ENCODE measurements around the gene SLC11A2.

The SLC11A2 gene

DNA sequence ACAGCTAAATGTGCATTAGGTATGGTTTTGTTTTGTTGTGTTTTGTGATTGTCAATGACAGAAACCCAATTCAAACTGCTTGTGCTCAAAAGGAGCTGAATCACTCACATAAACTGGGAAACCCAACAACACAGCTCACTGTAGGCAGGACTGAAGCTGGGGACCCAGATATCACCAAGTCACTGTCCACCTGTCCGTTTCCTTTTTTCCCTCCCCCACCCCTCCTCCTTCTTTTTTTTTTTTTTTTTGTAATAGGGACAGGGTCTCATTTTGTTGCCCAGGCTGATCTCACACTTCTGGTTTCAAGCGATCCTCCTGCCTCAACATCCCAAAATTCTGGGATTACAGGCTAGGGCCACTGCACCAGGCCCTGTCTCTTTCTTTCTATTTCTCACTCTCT is 6.9 kb upstream of the SLC11A2 start:
- POLR2A ChIA-PET = interaction anchor here (0.7 kb wide), 1 partner anchor 11 kb away, joined by 3 read pairs; no protein-coding TSS in a partner anchor
- CTCF ChIA-PET = no interaction called here
- DNase-seq (ENCODE audit: low read depth, low spot score) = no peak

DNA sequence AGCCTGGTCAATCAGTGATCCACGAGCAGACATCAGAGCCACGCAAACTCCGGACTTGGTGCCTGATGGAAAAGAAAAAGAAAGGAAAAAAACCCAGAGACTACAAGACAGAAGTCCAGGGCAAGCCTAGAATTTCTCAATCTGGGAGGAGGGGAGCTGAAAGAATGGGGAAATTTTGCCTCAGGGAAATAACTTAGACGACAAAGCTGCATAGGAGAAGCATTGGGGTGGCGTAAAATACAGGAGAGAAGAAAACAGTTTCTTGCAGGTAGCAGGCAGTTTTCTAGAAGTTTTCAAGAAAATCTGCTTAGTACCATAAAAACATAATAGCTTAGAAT is 2.6 kb upstream of the SLC11A2 start:
- TF ChIP-seq CTCF (IDR thresholded peaks at IDR 0.05; ENCODE audit: insufficient read depth, low read length, missing control alignments) = no peak
- POLR2A ChIA-PET = no interaction called here
- DNase-seq (ENCODE audit: low read depth, low spot score) = no peak
- H3K4me3 ChIP-seq (ENCODE audit: low read depth, low read length) = no peak overlapping the region
- CTCF ChIA-PET = interaction anchor here (0.8 to 3.8 kb wide), 8 partner anchors 10 to 312 kb away, joined by 3 to 20 read pairs (median 8); no protein-coding TSS in a partner anchor

More for the DNA sequence above, 6.9 kb upstream of the SLC11A2 start:
- no peak for TF ChIP-seq CTCF (IDR thresholded peaks at IDR 0.05; ENCODE audit: insufficient read depth, low read length, missing control alignments)
- no peak overlapping the region for H3K4me3 ChIP-seq (ENCODE audit: low read depth, low read length)

DNA sequence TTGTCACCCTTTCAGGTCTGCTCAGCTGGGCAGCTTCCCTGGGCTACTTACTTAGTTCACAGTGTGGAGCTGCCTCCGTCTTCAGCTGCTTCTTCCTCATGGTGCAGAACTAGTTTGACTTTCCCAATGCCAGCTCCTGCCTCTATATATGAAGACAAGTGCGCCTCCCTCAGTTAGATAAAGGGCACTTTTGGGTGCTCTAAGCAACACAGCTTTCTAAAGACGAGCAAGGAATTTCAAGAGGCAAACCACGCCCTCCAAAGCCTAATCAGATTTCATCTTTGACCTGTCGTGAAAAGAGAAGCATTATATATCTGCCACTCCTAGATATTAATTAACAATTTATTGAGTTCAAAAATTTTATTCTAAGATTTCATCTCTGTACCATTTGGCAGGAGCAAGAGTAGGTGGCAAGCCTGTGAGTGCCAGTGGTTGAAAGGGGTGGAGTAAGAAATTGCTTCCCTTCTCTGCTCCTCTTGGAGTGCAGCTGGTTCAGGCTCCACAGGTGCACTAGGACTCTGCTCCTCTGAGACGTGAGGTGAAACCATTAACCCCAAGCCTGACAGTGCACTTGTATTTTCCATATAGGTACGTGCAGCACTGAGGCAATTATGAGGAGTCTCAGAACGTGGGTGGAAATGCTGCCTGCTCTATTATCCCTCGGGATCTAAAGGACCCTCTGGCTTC is 2.1 kb upstream of the SLC11A2 start:
- CTCF ChIA-PET = interaction anchor here (0.8 to 3.8 kb wide), 10 partner anchors 9 to 323 kb away, joined by 3 to 20 read pairs (median 4); partner anchors contain the start of gene SMAGP
- POLR2A ChIA-PET = no interaction called here
- no peak for DNase-seq (ENCODE audit: low read depth, low spot score)
- H3K4me3 ChIP-seq (ENCODE audit: low read depth, low read length) = no peak overlapping the region
- TF ChIP-seq CTCF (IDR thresholded peaks at IDR 0.05; ENCODE audit: insufficient read depth, low read length, missing control alignments) = peak; percentile 2

DNA sequence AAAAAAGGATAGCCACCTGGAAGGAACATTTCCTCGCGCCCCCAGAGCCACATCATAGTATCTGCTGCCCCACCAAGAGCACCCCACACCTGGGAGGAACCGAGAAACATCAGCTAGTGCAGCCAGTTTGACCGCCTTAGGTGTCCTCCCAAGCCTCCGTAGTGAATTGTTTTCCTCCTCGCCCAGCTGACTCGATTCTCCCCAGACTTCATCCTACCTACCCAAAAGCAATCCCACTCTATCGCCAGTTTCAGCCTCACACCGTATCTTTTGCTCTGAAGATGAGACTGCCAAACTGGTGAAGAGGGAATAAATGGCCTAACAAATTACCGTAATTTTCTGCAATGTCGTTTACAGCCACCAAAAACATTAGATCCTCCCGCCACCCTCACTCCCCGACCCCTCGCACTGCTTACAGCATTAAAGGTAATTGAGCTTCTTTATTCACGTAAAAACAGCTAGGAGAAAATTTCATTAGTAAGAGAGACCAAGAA is 1.2 kb upstream of the SLC11A2 start:
- no peak overlapping the region for H3K4me3 ChIP-seq (ENCODE audit: low read depth, low read length)
- ChIA-PET CTCF (interaction anchor here (0.8 to 3.8 kb wide), 6 partner anchors 40 to 313 kb away, joined by 3 to 20 read pairs (median 9); partner anchors contain the start of gene SMAGP), POLR2A (no interaction called here)
- TF ChIP-seq CTCF (IDR thresholded peaks at IDR 0.05; ENCODE audit: insufficient read depth, low read length, missing control alignments) = no peak
- DNase-seq (ENCODE audit: low read depth, low spot score) = no peak

DNA sequence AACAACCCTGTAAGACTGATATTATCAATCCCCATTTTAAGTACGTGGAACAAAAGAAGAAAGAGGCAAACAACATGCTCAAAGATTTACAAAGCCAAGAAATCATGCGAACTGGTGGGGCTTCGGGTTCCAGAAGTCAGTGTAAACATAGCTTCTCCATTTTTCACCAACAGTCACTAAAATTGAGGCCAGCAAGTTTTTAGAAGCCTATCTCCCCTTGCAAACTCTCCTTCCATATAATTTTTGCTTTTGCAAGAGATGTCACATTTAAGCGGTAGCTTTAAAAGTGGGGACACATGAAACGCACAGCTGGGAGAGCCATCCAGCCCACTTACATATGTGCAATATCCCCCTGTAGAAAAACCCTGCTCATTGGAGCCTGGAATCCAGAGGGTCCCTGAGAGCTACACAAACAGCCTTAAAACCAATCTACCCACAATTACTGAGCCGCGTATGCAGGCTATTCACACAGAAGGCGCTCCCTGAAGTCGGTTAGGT is 797 bp downstream of the SLC11A2 start:
- POLR2A ChIA-PET = interaction anchor here (1.3 to 1.4 kb wide), 2 partner anchors 41 to 261 kb away, joined by 4 read pairs; no protein-coding TSS in a partner anchor
- no peak for DNase-seq (ENCODE audit: low read depth, low spot score)
- CTCF ChIA-PET = interaction anchor here (1.0 to 3.8 kb wide), 9 partner anchors 13 to 324 kb away, joined by 3 to 15 read pairs (median 5); partner anchors contain the start of gene LETMD1
- no peak for TF ChIP-seq CTCF (IDR thresholded peaks at IDR 0.05; ENCODE audit: insufficient read depth, low read length, missing control alignments)
- H3K4me3 ChIP-seq (ENCODE audit: low read depth, low read length) = peak overlapping the region; percentile 95
